ENCODE measurements around the gene UBR7.
"Not testable (repeated sequence)": the region's sequence is repeated elsewhere in the genome, so short reads cannot be mapped to it uniquely, and the experiment has no call there.

The UBR7 gene, protein sequence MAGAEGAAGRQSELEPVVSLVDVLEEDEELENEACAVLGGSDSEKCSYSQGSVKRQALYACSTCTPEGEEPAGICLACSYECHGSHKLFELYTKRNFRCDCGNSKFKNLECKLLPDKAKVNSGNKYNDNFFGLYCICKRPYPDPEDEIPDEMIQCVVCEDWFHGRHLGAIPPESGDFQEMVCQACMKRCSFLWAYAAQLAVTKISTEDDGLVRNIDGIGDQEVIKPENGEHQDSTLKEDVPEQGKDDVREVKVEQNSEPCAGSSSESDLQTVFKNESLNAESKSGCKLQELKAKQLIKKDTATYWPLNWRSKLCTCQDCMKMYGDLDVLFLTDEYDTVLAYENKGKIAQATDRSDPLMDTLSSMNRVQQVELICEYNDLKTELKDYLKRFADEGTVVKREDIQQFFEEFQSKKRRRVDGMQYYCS

GRCh38 chr14:93206793-93207467, at the start of gene UBR7, which contains the start of gene GON7:
UBR7 (plus strand) TSS chr14:93207256; CDS start chr14:93207292, 36 bp downstream.
GON7 (minus strand) TSS chr14:93207065; CDS start chr14:93207037, 28 bp downstream.
- intact Hi-C loops (cut with DNase I): loop anchor here (1.0 kb wide), 1 partner anchor 22 kb away; the partner anchor contains the start of gene LYSET
- DNase-seq: peak; percentile 91 to 99 (median 97)

GRCh38 chr14:93158349-93158748, 48.7 kb upstream of the UBR7 start:
- DNase-seq; intact Hi-C loops (cut with DNase I): not testable (repeated sequence)

- DNase-seq: not testable (repeated sequence)
Observed at GRCh38 chr14:93159625-93160352, 47.3 kb upstream of the UBR7 start.

DNA sequence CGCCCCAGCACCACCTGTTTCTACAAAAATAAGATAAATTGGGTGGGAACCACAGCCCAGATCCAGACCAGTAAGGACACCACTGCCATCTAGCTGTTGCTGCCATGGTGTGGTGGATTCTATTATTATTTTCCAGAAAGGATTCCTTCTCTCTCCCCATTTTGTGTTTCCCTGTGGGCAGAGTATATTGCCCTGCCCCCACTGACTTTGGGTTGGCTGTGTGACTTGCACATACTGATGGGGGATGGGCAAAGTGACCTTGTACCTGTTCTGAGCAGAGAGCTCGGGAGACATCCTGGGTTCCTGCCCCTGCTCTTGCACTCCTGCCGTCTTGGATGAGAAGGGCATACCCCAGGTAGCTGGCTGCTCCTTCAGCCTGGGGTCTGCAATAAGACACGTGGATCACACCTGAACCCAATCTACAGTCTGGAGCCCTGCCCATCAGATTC, 46.7 kb upstream of the UBR7 start:
- no peak for DNase-seq
- intact Hi-C loops (cut with DNase I): no loop called here

More at GRCh38 chr14:93159625-93160352, 47.3 kb upstream of the UBR7 start:
- intact Hi-C loops (cut with DNase I): not testable (repeated sequence)

GRCh38 chr14:93161411-93161940, 45.6 kb upstream of the UBR7 start:
- DNase-seq: no peak
- intact Hi-C loops (cut with DNase I): no loop called here

DNA sequence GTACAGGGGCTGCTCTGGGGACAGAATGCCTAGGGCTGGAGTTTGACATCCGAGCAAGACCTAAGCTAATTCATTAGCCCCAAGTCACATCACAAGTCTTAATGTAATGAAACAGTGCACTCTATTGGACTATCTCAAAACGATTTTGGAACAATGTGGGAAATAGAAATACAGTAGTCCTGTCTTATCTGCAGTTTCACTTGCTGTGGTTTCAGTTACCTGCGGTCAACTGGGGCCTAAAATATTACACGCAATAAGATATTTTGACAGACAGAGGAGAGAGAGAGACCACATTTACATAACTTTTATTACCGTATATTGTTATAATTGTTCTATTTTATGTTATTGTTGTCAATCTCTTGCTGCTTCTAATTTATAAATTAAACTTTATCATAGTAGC, 43.5 kb upstream of the UBR7 start:
- intact Hi-C loops (cut with DNase I): no loop called here
- no peak for DNase-seq

- DNase-seq: peak in 1 of 42 donors; percentile 6
- intact Hi-C loops (cut with DNase I): not testable (repeated sequence)
Observed at GRCh38 chr14:93165271-93166265, 41.5 kb upstream of the UBR7 start.

GRCh38 chr14:93168610-93169009, 38.4 kb upstream of the UBR7 start:
- DNase-seq: peak in 2 of 42 donors; percentile 30 to 35
- intact Hi-C loops (cut with DNase I): not testable (repeated sequence)

DNA sequence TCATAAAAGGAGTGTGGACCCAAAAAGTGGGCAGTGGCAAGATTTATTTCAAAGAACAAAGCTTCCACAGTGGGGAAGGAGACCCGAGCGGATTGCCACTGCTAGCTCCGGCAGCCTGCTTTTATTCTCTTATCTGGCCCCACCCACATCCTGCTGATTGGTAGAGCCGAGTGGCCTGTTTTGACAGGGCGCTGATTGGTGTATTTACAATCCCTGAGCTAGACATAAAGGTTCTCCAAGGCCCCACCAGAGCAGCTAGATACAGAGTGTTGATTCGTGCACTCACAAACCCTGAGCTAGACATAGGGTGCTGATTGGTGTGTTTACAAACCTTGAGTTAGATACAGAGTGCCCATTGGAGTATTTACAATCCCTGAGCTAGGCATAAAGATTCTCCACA, 37.4 kb upstream of the UBR7 start:
- DNase-seq: peak in 1 of 42 donors; percentile 9
- intact Hi-C loops (cut with DNase I): not testable (repeated sequence)

GRCh38 chr14:93170141-93170540, 36.9 kb upstream of the UBR7 start:
- intact Hi-C loops (cut with DNase I): not testable (repeated sequence)

GRCh38 chr14:93171376-93171775, 35.7 kb upstream of the UBR7 start:
- intact Hi-C loops (cut with DNase I): no loop called here
- DNase-seq: peak in 1 of 42 donors; percentile 30

More at GRCh38 chr14:93170141-93170540, 36.9 kb upstream of the UBR7 start:
- DNase-seq: peak in 1 of 42 donors; percentile 1

- peak; percentile 21 to 92 (median 69) for DNase-seq
- intact Hi-C loops (cut with DNase I): no loop called here
Observed at GRCh38 chr14:93173943-93174395, 33.1 kb upstream of the UBR7 start.

DNA sequence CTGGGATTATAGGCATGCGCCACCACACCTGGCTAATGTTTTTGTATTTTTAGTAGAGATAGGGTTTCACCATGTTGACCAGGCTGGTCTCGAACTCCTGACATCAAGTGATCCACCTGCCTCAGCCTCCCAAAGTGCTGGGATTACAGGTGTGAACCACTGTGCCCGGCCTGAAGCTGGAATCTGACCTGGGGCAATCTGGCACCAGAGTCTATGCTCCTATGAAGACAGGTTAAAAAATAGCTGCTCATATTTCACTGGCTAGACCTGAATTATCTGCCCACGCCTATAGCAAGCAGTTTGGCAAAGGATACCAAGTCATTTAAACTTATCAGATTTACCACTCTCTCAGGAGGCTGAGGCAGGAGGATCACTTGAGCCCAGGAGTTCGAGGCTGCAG, 32.3 kb upstream of the UBR7 start:
- intact Hi-C loops (cut with DNase I); DNase-seq: not testable (repeated sequence)

DNA sequence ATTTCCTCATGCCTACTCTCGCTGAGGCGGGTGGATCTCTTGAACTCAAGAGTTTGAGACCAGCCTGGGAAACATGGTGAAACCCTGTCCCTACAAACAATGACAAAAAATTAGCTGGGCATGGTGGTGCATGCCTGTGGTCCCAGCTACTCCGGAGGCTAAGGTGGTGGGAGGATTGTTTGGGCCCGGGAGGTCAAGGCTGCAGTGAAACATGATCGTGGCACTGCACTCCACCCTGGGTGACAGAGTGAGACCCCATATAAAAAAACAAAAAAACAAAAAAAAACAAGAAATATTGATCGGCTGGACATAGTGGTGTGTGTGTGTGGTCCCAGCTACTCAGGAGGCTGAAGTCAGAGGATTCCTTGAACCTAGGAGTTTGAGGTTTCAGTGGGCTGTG, 31.6 kb upstream of the UBR7 start:
- no peak for DNase-seq
- intact Hi-C loops (cut with DNase I): no loop called here

- intact Hi-C loops (cut with DNase I): no loop called here
Observed at GRCh38 chr14:93183596-93184317, 23.3 kb upstream of the UBR7 start.

DNA sequence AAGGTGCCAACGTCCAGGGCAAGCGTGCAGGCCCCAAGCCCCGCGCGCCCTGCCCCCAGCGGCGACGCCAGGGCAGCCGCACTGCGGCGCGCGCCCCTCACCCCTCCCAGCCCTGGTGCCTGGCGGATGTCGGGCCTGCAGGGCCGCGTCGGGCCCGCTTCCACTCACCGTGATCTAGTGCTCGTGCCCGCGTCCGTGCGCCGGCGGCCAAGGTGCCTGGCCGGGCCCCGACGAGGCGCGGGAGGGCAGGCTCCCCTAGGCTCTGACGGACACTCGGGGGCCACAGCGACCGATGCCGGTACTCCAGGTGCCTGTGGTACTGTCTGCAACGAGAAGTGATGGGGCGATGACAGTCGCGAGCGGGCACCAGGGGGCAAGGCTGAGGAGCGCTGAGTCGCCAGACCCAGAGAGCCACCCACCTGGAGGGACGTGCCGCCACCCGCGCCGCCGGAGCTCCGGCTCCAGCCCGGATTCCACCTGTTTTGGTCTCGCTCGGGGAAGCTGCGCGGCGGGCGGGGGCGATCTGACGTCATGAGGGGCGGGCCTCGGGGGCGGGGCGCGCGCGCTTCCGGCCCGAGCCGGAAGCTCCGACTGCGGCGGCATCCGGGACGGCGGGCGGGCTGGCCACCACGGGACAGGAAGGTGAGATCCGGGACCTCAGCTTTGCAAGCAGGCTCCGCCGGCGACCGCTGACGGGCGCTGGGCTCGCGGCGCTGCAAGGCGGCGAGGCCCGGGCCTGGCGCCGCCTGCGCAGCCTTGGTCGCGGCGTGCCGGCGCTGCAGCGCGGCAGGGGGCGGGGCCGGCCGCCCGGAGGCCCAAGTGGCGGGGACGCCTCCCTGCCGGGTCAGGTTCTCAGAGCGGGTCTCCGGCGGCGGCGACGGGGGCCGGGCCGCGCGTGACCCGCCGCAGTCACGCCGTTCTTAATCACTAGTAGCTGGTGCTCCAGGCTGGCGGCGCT, 22.4 kb upstream of the UBR7 start, which contains the start of the genes LYSET and MOAP1:
Gene LYSET (plus strand): TSS at position 927 of the 958 bp plus-strand sequence. CDS start 89 bp downstream, outside the sequence.
Gene MOAP1 (minus strand): TSS at position 507 of the 958 bp plus-strand sequence. CDS start 655 bp downstream, outside the sequence.
- intact Hi-C loops (cut with DNase I): loop anchor here (1.0 kb wide), 1 partner anchor 23 kb away; the partner anchor contains the start of genes GON7 and UBR7
- peak; percentile 74 to 95 (median 89) for DNase-seq

More at GRCh38 chr14:93183596-93184317, 23.3 kb upstream of the UBR7 start:
- peak in 2 of 42 donors; percentile 12 to 22 for DNase-seq

Data from head of caudate nucleus (tissue), 42 donors.